K562 (cell line): ENCODE measurements around the gene SRRM4. TPM values are rescaled to one million over a fixed set of nuclear protein-coding genes. Genes with fewer than 3 reads are reported as not detected.

Experiments
- ATAC-seq: fragments of 200-7000 bp; cut with Tn5 transposase; 3 replicates; pipeline ENCODE4 v1.9.1; 2020; ENCODE audit warnings: moderate library complexity
- BruUV-seq: library from RNA; stranded (reverse); fragments of 400-500 nt; replicated peaks from 2 replicates; lab custom pipeline; 2021; lab: Mats Ljungman, UMichigan
- CTCF ChIA-PET: fragments of 300-600 bp; formaldehyde crosslinking; extraction: SDS; loops from one replicate; lab custom pipeline; 2021; ENCODE audit warnings: low intra/inter-chr PET ratio; lab: Yijun Ruan, JAX
- POLR2A ChIA-PET: fragments of 300-600, 350-650 bp; sonication (Branson Sonifier 250); formaldehyde crosslinking; extraction: SDS; loops from one replicate; lab custom pipeline; 2021; ENCODE audit warnings: antibody characterized with exemption, inconsistent platforms; lab: Yijun Ruan, JAX
- DNase-seq, 4 experiments: peaks; one replicate each; pipeline versions ENCODE4 v3.0.0 to v3.0.0-alpha.2; 2011 to 2018; ENCODE audit warnings: low spot score in 3 of 4, mixed read lengths in 3 of 4; ENCODE audit errors: extremely low read depth in 1 of 4
- FAIRE-seq: peaks from 2 replicates; lab custom pipeline; 2011; peaks lifted over from hg19 to GRCh38; lab: Jason Lieb, UNC
- H2AFZ ChIP-seq: 2 replicates; pipeline ENCODE4 v1.6.0; 2011; ENCODE audit warnings: low read depth, low read length, control low read depth, inconsistent platforms
- H3K27ac ChIP-seq: fragments of 200-600 bp; 3 replicates; pipeline ENCODE4 v1.8.0; 2011; ENCODE audit warnings: low read depth, mild to moderate bottlenecking, control low read depth, inconsistent platforms, low read length, moderate library complexity, mixed read lengths; ENCODE audit errors: extremely low read depth
- H3K27me3 ChIP-seq, 2 experiments: fragments of 300-600 bp in 1 of 2; 2 replicates in 1 of 2; 3 replicates in 1 of 2; pipeline versions ENCODE4 v1.6.0 to v1.8.0; 2011; ENCODE audit warnings: inconsistent platforms in 2 of 2, low read length in 2 of 2, mild to moderate bottlenecking in 1 of 2, mixed read lengths in 1 of 2, moderate library complexity in 1 of 2; ENCODE audit not compliant: control insufficient read depth in 2 of 2, insufficient read depth in 2 of 2
- H3K36me3 ChIP-seq: fragments of 300-600 bp; 3 replicates; pipeline ENCODE4 v1.8.0; 2011; ENCODE audit warnings: mild to moderate bottlenecking, low read length, inconsistent platforms; ENCODE audit not compliant: control insufficient read depth, insufficient read depth
- H3K4me1 ChIP-seq, 2 experiments: fragments of 200-600 bp in 1 of 2; replicated peaks in 1 of 2; 2 replicates in 1 of 2; 3 replicates in 1 of 2; pipeline versions ENCODE4 v1.5.1 to v1.8.0; 2011; ENCODE audit warnings: inconsistent platforms in 2 of 2, low read length in 2 of 2, mild to moderate bottlenecking in 1 of 2, mixed read lengths in 1 of 2, moderate library complexity in 1 of 2; ENCODE audit not compliant: control insufficient read depth in 2 of 2, insufficient read depth in 2 of 2
- H3K4me2 ChIP-seq: 2 replicates; pipeline ENCODE4 v1.6.1; 2011; ENCODE audit warnings: low read length, control low read depth, inconsistent platforms, mixed read lengths; ENCODE audit not compliant: insufficient read depth
- H3K4me3 ChIP-seq: fragments of 200-600 bp; sonication (generic), shearing (Covaris generic); 2 replicates; pipeline ENCODE4 v1.5.1; 2016; ENCODE audit warnings: control low read depth, inconsistent platforms
- H3K79me2 ChIP-seq: fragments of 200-600 bp; 3 replicates; pipeline ENCODE4 v1.8.0; 2011; ENCODE audit warnings: low read length, inconsistent platforms; ENCODE audit not compliant: control insufficient read depth, insufficient read depth
- H3K9ac ChIP-seq, 2 experiments: 2 replicates each; pipeline versions ENCODE4 v1.6.0 to v1.6.1; 2011; ENCODE audit warnings: low read depth in 2 of 2, low read length in 2 of 2, control low read depth in 1 of 2, inconsistent platforms in 1 of 2, mild to moderate bottlenecking in 1 of 2, mixed read lengths in 1 of 2; ENCODE audit not compliant: insufficient read depth in 1 of 2
- H3K9me1 ChIP-seq: one replicate; pipeline ENCODE4 v1.6.0; 2011; ENCODE audit warnings: inconsistent platforms, mild to moderate bottlenecking, low read length, moderate library complexity; ENCODE audit not compliant: control insufficient read depth, insufficient read depth
- H3K9me3 ChIP-seq: replicated peaks from 2 replicates; pipeline ENCODE4 v1.5.1; 2011; ENCODE audit warnings: low read depth, low read length, inconsistent platforms; ENCODE audit not compliant: control insufficient read depth, insufficient read depth
- H4K20me1 ChIP-seq: replicated peaks from 2 replicates; pipeline ENCODE4 v1.6.1; 2011; ENCODE audit warnings: low read length, inconsistent platforms, mixed read lengths; ENCODE audit not compliant: control insufficient read depth, insufficient read depth
- CTCF ChIP-seq, 3 experiments: IDR thresholded peaks in 2 of 3; conservative IDR thresholded peaks in 1 of 3; 2 replicates each; pipeline ENCODE4 v1.5.1; 2011 to 2012; ENCODE audit warnings: low read length in 3 of 3, mild to moderate bottlenecking in 3 of 3, control low read depth in 2 of 3, improper control_type of control experiment in 1 of 3, inconsistent platforms in 1 of 3, low read depth in 1 of 3, mixed read lengths in 1 of 3, moderate library complexity in 1 of 3; ENCODE audit not compliant: insufficient read depth in 2 of 3
- KHSRP ChIP-seq: fragments of 450-650 bp; IDR thresholded peaks from 2 replicates; pipeline ENCODE4 v1.6.1; 2017
- RAD21 ChIP-seq, 2 experiments: fragments of 250-450 bp in 1 of 2; fragments of 450-650 bp in 1 of 2; sonication (Bioruptor Pico) in 1 of 2; formaldehyde crosslinking in 1 of 2; IDR thresholded peaks in 1 of 2; conservative IDR thresholded peaks in 1 of 2; 2 replicates each; pipeline versions ENCODE4 v1.4.0 to v1.8.0; 2020 to 2022; ENCODE audit warnings: mild to moderate bottlenecking in 2 of 2, moderate library complexity in 1 of 2
- SMC3 ChIP-seq: conservative IDR thresholded peaks from 2 replicates; pipeline ENCODE4 v1.6.1; 2011; ENCODE audit warnings: low read depth, low read length, improper control_type of control experiment; ENCODE audit not compliant: insufficient read depth
- WGBS: fragments of 100-300 bp; shearing (Covaris generic); methylation state at CpG from one replicate; pipeline ENCODE4 v1.1.6; 2016; ENCODE audit warnings: low coverage, mixed read lengths; ENCODE audit not compliant: insufficient coverage; ENCODE audit errors: missing lambda C conversion rate; 5-methylcytosine and 5-hydroxymethylcytosine counted together
- in situ Hi-C: fragments of 300-500 bp; cut with MboI; formaldehyde crosslinking; loops from 4 replicates; pipeline ENCODE4 v1.15.0; 2018; ENCODE audit warnings: inconsistent platforms, mixed read lengths
- intact Hi-C: fragments of 100-400 bp; cut with micrococcal nuclease; formaldehyde crosslinking; loops from 2 replicates; pipeline ENCODE4 v1.14.2; 2022
- polyA plus RNA-seq, 8 experiments: library from polyadenylated mRNA; depleted of rRNA in 4 of 8; stranded (reverse) in 5 of 8; unstranded in 3 of 8; fragments of >200 nt; fragmentation: Nextera tagmentation in 2 of 8; fragmentation: Illumina TruSeq in 1 of 8; extraction: Ambion mirVana in 2 of 8; extraction: Trizol in 1 of 8; gene quantifications; 2 replicates each; pipeline versions ENCODE4 v1.2.1 to v1.2.3, GENCODE V29; 2011 to 2014; ENCODE audit warnings: inconsistent platforms in 1 of 8, missing spikeins in 1 of 8
- total RNA-seq, 7 experiments: library from RNA; depleted of rRNA in 6 of 7; stranded (reverse); fragments of >200 nt in 6 of 7; fragmentation: Illumina TruSeq in 2 of 7; extraction: Trizol in 2 of 7; gene quantifications; 2 replicates each; pipeline versions ENCODE4 v1.2.1 to v1.2.3, GENCODE V29; 2011 to 2021; ENCODE audit warnings: low replicate concordance in 1 of 7
- TF ChIP-seq, protein P1 (sequence below), 2 experiments: fragments of 450-650 bp; formaldehyde crosslinking in 1 of 2; IDR thresholded peaks; 2 replicates each; pipeline versions ENCODE4 v1.4.0 to v1.6.1; 2014 to 2020; ENCODE audit warnings: mild to moderate bottlenecking in 2 of 2, borderline replicate concordance in 1 of 2, low read depth in 1 of 2

Gene SRRM4
- total and polyA plus RNA-seq, 9 of the 15 experiments (the other 6 are each of a cell fraction or from before 2014, with no cell fraction given) = not detected

GRCh38 chr12:119020406-119021360, 39.3 kb downstream of the SRRM4 start:
- Histone ChIP-seq H3K4me3 (no peak overlapping the region), H3K4me1 (no peaks in the 10 kb centered on the region), H3K79me2 (no peaks in the 10 kb centered on the region), H2AFZ (no peak overlapping the region), H3K4me2 (no peak overlapping the region), H3K27ac (no peak overlapping the region), H3K36me3 (no peaks in the 10 kb centered on the region), H3K9me3 (no peaks in the 10 kb centered on the region), H3K9ac (no peak overlapping the region), H4K20me1 (no peaks in the 10 kb centered on the region), H3K9me1 (no peaks in the 10 kb centered on the region), H3K27me3 (no peaks in the 10 kb centered on the region)
- ATAC-seq (peak; percentile 96), FAIRE-seq (peak; percentile 86), DNase-seq (peak; percentile 72 to 83 (median 77))
- peak; percentile 89 to 99 (median 97) for TF ChIP-seq CTCF (IDR thresholded peaks at IDR 0.05 in 2 of 3, conservative IDR thresholded peaks at IDR 0.05 in 1 of 3; ENCODE audit: insufficient read depth in 2 of 3, low read depth in 1 of 3, low read length in 3 of 3)
- TF ChIP-seq, protein P1, sequence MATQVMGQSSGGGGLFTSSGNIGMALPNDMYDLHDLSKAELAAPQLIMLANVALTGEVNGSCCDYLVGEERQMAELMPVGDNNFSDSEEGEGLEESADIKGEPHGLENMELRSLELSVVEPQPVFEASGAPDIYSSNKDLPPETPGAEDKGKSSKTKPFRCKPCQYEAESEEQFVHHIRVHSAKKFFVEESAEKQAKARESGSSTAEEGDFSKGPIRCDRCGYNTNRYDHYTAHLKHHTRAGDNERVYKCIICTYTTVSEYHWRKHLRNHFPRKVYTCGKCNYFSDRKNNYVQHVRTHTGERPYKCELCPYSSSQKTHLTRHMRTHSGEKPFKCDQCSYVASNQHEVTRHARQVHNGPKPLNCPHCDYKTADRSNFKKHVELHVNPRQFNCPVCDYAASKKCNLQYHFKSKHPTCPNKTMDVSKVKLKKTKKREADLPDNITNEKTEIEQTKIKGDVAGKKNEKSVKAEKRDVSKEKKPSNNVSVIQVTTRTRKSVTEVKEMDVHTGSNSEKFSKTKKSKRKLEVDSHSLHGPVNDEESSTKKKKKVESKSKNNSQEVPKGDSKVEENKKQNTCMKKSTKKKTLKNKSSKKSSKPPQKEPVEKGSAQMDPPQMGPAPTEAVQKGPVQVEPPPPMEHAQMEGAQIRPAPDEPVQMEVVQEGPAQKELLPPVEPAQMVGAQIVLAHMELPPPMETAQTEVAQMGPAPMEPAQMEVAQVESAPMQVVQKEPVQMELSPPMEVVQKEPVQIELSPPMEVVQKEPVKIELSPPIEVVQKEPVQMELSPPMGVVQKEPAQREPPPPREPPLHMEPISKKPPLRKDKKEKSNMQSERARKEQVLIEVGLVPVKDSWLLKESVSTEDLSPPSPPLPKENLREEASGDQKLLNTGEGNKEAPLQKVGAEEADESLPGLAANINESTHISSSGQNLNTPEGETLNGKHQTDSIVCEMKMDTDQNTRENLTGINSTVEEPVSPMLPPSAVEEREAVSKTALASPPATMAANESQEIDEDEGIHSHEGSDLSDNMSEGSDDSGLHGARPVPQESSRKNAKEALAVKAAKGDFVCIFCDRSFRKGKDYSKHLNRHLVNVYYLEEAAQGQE (IDR thresholded peaks at IDR 0.05; ENCODE audit: borderline replicate concordance) = peak; percentile 11; the same call in 1 of the 2 replicates
- TF ChIP-seq, protein P1 (CRISPR knock-in tag; IDR thresholded peaks at IDR 0.05; ENCODE audit: low read depth) = no peak
- TF ChIP-seq SMC3 = peak; percentile 44; the same call in 1 of the 2 replicates
- TF ChIP-seq RAD21 (CRISPR knock-in tag; conservative IDR thresholded peaks at IDR 0.05 in 1 of 2, IDR thresholded peaks at IDR 0.05 in 1 of 2) = peak in 1 of 2 experiments; percentile 39; a peak in 1 of 4 replicates
- no peak for TF ChIP-seq KHSRP
- no TSS peak for BruUV-seq
- intact Hi-C loops = loop anchor here (5.0 kb wide), 1 partner anchor 392 kb away; no protein-coding TSS in a partner anchor
- CTCF ChIA-PET = no interaction called here
- POLR2A ChIA-PET = interaction anchor here (0.5 to 1.2 kb wide), 2 partner anchors 12 to 494 kb away, joined by 3 to 4 read pairs; no protein-coding TSS in a partner anchor
- WGBS = 8% methylated on average over 21 of the region's 21 CpGs
- in situ Hi-C loops = no loop called here
